ENCODE data around the gene ARL15.

GRCh38 chr5:53858700-53859456, 451.5 kb downstream of the ARL15 start:
- TF ChIP-seq CTCF (IDR thresholded peaks at IDR 0.05): no peak
- no peak for TF ChIP-seq POLR2A (IDR thresholded peaks at IDR 0.05)

Data from esophagus squamous epithelium (tissue), 4 donors.